OCI-LY1 (cell line): ENCODE measurements around the gene MYADM.

ENCODE experiments used
- EZH2 ChIP-seq: fragments of 200-600 bp; sonication (generic), shearing (Covaris generic); IDR thresholded peaks from 2 replicates; pipeline ENCODE4 v1.8.0; 2017; ENCODE audit warnings: borderline replicate concordance, mixed run types, mild to moderate bottlenecking, antibody characterized with exemption, low read length, moderate library complexity, mixed read lengths
- TF ChIP-seq, protein P1 (sequence below): fragments of 200-600 bp; sonication (generic), shearing (Covaris generic); IDR thresholded peaks from 2 replicates; pipeline ENCODE4 v1.5.1; 2017; ENCODE audit warnings: mild to moderate bottlenecking, antibody characterized with exemption, low read length, moderate library complexity, mixed read lengths

DNA sequence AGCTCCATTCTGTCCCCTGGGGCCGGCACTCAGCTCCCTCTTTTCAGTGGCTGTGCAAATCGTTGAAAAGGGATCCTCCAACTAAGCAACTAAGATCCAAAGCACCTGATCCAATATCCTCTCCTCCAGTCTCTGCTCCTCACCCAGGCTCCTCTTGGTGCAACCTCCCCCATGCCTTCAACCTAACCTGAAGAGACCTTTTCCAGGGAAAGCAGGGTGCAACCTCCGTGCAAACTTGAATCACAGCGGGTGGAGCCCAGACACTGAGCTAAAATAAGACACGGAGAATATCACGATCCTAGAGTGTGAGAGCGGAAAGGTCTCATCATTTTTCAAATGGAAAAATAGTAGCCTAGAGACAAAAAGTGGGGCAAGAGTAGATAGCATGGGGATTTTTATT is 49.7 kb downstream of the MYADM start:
- TF ChIP-seq, protein P1, sequence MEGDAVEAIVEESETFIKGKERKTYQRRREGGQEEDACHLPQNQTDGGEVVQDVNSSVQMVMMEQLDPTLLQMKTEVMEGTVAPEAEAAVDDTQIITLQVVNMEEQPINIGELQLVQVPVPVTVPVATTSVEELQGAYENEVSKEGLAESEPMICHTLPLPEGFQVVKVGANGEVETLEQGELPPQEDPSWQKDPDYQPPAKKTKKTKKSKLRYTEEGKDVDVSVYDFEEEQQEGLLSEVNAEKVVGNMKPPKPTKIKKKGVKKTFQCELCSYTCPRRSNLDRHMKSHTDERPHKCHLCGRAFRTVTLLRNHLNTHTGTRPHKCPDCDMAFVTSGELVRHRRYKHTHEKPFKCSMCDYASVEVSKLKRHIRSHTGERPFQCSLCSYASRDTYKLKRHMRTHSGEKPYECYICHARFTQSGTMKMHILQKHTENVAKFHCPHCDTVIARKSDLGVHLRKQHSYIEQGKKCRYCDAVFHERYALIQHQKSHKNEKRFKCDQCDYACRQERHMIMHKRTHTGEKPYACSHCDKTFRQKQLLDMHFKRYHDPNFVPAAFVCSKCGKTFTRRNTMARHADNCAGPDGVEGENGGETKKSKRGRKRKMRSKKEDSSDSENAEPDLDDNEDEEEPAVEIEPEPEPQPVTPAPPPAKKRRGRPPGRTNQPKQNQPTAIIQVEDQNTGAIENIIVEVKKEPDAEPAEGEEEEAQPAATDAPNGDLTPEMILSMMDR: no peak
- TF ChIP-seq EZH2: no peak
